ENCODE data around the gene INO80D.

DNA sequence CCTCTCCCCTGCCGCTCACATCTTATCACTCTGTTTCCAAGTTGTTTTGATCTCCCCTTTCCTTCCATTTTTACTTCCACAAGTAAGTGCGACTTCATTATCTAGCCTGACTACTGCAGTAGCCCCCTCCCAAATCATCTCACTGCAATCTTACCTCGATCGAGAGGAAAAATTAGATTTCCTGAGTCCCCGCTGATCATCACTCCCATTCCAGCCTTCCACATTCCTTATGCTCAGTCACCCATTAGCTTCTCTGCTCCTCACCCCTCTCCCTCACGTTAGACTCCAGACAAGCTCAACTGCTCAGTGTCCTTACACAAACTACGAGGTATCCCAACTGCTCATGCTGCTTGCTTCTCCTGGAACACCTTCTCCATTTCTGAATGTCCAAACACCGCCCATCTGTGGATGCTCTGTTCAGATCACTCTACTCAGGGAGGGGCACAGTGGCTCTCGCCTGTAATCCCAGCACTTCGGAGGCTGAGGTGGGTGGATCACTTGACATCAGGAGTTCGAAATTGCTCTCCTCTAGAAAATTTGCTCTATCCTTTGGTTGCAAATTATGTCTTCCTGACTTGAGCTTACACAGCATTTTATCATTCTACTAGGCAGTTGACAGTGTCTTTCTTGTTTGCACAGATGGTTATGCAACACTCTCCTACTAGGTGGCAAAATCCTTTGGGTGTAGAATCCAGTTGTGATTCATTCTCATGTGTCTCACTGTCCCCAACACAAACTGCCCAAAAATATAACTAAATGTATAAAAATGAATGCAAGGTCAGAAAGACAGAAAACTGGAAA, 96.5 kb downstream of the INO80D start:
- TF ChIP-seq POLR2A (IDR thresholded peaks at IDR 0.05) = no peak
- TF ChIP-seq, protein P1, sequence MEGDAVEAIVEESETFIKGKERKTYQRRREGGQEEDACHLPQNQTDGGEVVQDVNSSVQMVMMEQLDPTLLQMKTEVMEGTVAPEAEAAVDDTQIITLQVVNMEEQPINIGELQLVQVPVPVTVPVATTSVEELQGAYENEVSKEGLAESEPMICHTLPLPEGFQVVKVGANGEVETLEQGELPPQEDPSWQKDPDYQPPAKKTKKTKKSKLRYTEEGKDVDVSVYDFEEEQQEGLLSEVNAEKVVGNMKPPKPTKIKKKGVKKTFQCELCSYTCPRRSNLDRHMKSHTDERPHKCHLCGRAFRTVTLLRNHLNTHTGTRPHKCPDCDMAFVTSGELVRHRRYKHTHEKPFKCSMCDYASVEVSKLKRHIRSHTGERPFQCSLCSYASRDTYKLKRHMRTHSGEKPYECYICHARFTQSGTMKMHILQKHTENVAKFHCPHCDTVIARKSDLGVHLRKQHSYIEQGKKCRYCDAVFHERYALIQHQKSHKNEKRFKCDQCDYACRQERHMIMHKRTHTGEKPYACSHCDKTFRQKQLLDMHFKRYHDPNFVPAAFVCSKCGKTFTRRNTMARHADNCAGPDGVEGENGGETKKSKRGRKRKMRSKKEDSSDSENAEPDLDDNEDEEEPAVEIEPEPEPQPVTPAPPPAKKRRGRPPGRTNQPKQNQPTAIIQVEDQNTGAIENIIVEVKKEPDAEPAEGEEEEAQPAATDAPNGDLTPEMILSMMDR (IDR thresholded peaks at IDR 0.05) = no peak

All from uterus (tissue), 2 donors.